SW480 (cell line): ENCODE data around the gene OR5T2.
"Not testable (repeated sequence)": the region's sequence is repeated elsewhere in the genome, so short reads cannot be mapped to it uniquely, and the experiment has no call there.

Experiments used
- DNase-seq: peaks from one replicate; pipeline ENCODE4 v3.0.0-alpha.2; 2016; ENCODE audit warnings: low spot score

The OR5T2 gene

DNA sequence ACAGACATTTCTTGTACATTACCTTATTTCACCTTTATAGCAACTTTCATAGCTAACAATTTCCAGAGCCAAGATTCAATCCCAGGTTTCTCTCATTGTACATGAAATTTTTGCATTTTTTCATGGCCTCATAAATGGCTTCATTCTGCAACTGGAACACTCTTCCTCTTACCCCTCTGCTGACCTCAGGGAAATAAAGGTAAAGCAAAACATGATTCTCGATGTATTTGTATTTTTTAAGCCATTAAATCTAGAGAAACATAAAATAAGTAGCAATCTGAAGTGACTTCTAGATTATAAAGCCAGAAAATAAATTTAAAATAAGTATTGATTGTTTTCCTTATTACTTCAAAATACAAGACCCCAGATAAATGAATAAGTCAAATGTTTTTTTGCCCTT lies at the start of gene OR5T2:
Gene OR5T2, minus strand, starts transcription at position 101 of the 400 bp plus-strand sequence. CDS start 1,193 bp downstream, outside the sequence.
- DNase-seq, result no peak

GRCh38 chr11:56273854-56274253 lies 39.8 kb upstream of the OR5T2 start, which contains the start of gene OR5T1:
TSS of gene OR5T1 (plus strand) at chr11:56274154. CDS start at chr11:56275639, 1,485 bp downstream.
- no peak for DNase-seq

GRCh38 chr11:56271092-56271491 lies 37.0 kb upstream of the OR5T2 start:
- peak; percentile 2 for DNase-seq

GRCh38 chr11:56251954-56252353 lies 17.9 kb upstream of the OR5T2 start, which contains the start of gene OR5T3:
TSS of gene OR5T3 (plus strand) at chr11:56252254. CDS start at chr11:56252254, 0 bp downstream.
- DNase-seq, result no peak

DNA sequence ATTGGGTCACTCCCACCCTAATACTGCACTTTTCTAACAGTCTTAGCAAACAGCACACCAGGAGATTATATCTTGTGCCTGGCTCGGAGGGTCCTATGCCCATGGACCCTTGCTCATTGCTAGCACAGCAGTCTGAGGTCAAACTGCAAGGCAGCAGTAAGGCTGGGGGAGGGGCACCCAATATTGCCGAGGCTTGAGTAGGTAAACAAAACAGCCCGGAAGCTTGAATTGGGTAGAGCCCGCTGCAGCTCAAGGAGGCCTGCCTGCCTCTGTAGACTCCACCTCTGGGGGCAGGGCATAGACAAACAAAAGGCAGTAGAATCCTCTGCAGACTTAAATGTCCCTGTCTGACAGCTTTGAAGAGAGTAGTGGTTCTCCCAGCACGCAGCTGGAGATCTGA lies 14.3 kb downstream of the OR5T2 start:
- not testable (repeated sequence) for DNase-seq

GRCh38 chr11:56214537-56214936 lies 19.5 kb downstream of the OR5T2 start:
- no peak for DNase-seq

DNA sequence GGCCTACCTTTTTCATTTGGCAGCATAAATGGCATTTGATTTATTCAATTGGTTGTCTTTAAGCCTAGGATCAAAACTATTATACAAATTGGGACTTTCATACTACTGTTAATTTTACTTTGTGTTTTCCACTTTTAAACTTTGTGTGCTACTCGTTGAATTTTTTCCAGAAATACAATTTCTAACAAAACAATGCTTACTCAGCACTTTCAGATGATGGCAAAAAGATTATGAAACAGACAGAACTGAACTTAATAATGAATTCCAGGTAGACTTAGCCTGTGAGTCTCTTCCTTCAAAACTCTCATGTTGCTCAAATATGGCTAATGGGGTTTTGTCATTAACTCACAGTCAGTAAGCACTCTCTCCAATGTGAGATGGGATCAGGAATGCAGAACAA lies 26.3 kb downstream of the OR5T2 start:
- DNase-seq, result no peak

GRCh38 chr11:56197367-56197766 lies 36.7 kb downstream of the OR5T2 start:
- no peak for DNase-seq

- DNase-seq, result no peak
These were observed 37.4 kb downstream of the OR5T2 start for GRCh38 chr11:56196705-56197104.

DNA sequence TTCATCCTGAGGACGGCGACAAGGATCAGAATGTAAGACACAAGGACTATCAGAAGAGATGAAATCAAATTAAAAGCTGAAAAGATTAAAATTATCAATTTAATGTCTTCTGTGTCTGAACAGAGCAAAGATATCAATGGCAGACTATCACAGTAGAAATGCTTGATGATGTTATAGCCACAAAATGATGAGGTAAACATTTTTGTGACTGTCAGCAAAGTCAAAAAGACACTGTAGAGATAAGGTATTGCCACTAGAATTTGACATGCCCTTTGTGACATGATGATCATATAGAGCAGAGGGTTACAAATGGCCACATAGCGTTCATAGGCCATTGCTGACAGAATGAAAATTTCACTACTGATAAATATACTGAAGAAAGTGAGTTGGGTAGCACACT lies 45.5 kb downstream of the OR5T2 start:
- no peak for DNase-seq

DNA sequence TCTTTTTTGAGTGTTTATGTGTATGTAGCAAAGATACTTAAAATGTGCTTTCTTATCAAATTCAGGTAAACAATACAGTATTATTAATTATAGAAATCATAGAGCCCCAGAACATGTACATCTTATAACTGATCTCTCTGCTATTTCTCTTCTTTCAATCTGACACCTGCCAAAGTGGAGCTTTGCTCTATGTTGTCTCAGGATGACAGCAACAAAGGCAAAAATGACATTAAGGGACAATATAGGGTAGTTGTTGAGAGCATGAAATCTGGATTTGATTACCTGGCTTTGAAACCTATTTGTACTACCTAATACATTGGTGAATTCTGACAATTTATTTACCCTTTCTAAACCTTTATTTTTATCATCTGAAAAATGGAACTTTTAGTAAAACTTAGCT lies 50.6 kb downstream of the OR5T2 start:
- no peak for DNase-seq
